Transverse colon (tissue), 4 donors: Measurements from ENCODE around the gene DNAAF5.

ENCODE experiments used
- EP300 ChIP-seq: sonication (generic); formaldehyde crosslinking; IDR thresholded peaks from one replicate; pipeline ENCODE4 v1.6.1; 2017; ENCODE audit warnings: antibody characterized with exemption, low read depth
- POLR2A ChIP-seq: fragments of 450-650 bp; IDR thresholded peaks from one replicate; pipeline ENCODE4 v1.6.1; 2016; ENCODE audit warnings: antibody characterized with exemption, mild to moderate bottlenecking, moderate library complexity
- POLR2AphosphoS5 ChIP-seq, 3 donors: sonication (generic); formaldehyde crosslinking; IDR thresholded peaks; one replicate each; pipeline ENCODE4 v1.6.1; 2016; ENCODE audit warnings: antibody characterized with exemption in 3 of 3
- TF ChIP-seq, protein P1 (sequence below), 5 experiments: fragments of 200-600 bp in 3 of 5; fragments of 450-650 bp in 2 of 5; sonication (generic) in 3 of 5; IDR thresholded peaks; 1 replicate in 2 of 5; 2 replicates in 3 of 5; pipeline ENCODE4 v1.5.1; 2016 to 2017; ENCODE audit warnings: antibody characterized with exemption in 5 of 5, inconsistent platforms in 3 of 5, mild to moderate bottlenecking in 2 of 5, moderate library complexity in 1 of 5

DNA sequence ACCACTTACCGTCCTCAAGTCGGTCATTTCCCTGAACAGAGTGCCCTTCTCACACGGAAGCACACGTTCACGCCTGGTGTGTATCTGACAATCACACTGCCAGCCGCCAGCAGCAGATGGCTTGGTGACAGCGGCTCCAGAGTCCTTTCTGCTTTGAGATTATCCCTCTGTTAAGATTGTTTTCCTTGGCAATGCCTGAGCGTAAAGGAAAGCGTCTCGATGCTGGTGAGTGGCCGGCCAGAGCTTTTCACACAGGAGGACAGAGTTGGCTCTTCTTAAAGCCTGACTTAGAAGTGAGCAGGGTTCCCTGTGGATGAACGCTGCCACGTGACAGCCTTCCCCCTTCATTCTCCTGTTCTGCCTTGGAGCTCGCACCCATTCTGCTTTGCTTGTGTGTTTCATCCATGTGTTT lies 22.6 kb downstream of the DNAAF5 start:
- TF ChIP-seq, protein P1, sequence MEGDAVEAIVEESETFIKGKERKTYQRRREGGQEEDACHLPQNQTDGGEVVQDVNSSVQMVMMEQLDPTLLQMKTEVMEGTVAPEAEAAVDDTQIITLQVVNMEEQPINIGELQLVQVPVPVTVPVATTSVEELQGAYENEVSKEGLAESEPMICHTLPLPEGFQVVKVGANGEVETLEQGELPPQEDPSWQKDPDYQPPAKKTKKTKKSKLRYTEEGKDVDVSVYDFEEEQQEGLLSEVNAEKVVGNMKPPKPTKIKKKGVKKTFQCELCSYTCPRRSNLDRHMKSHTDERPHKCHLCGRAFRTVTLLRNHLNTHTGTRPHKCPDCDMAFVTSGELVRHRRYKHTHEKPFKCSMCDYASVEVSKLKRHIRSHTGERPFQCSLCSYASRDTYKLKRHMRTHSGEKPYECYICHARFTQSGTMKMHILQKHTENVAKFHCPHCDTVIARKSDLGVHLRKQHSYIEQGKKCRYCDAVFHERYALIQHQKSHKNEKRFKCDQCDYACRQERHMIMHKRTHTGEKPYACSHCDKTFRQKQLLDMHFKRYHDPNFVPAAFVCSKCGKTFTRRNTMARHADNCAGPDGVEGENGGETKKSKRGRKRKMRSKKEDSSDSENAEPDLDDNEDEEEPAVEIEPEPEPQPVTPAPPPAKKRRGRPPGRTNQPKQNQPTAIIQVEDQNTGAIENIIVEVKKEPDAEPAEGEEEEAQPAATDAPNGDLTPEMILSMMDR (IDR thresholded peaks at IDR 0.05): no peak
- TF ChIP-seq POLR2A (no peak), EP300 (no peak), POLR2AphosphoS5 (IDR thresholded peaks at IDR 0.05) (no peak)
